ENCODE results near the gene PRKAG2.
"Not testable (repeated sequence)": the region's sequence is repeated elsewhere in the genome, so short reads cannot be mapped to it uniquely, and the experiment has no call there.

PRKAG2 gene

GRCh38 chr7:151556592-151556991, 320.3 kb downstream of the PRKAG2 start:
- no peak for DNase-seq (ENCODE audit: low read depth in 2 of 2)

- DNase-seq (ENCODE audit: low read depth in 2 of 2): no peak
Observed at GRCh38 chr7:151553356-151553755, 323.6 kb downstream of the PRKAG2 start.

- no peak for DNase-seq (ENCODE audit: low read depth in 2 of 2)
Observed at GRCh38 chr7:151552352-151553028, 324.4 kb downstream of the PRKAG2 start.

GRCh38 chr7:151551820-151552219, 325.1 kb downstream of the PRKAG2 start:
- DNase-seq (ENCODE audit: low read depth in 2 of 2): no peak

- DNase-seq (ENCODE audit: low read depth in 2 of 2): no peak
Observed at GRCh38 chr7:151550656-151551286, 326.1 kb downstream of the PRKAG2 start.

- DNase-seq (ENCODE audit: low read depth in 2 of 2): no peak
Observed at GRCh38 chr7:151549644-151550043, 327.3 kb downstream of the PRKAG2 start.

GRCh38 chr7:151549083-151549482, 327.8 kb downstream of the PRKAG2 start:
- no peak for DNase-seq (ENCODE audit: low read depth in 2 of 2)

GRCh38 chr7:151544183-151544582, 332.7 kb downstream of the PRKAG2 start:
- DNase-seq (ENCODE audit: low read depth in 2 of 2): no peak

GRCh38 chr7:151542606-151543130, 334.2 kb downstream of the PRKAG2 start:
- no peak for DNase-seq (ENCODE audit: low read depth in 2 of 2)

GRCh38 chr7:151541709-151542499, 335.0 kb downstream of the PRKAG2 start:
- no peak for DNase-seq (ENCODE audit: low read depth in 2 of 2)

GRCh38 chr7:151540146-151540545, 336.8 kb downstream of the PRKAG2 start:
- DNase-seq (ENCODE audit: low read depth in 2 of 2): no peak

GRCh38 chr7:151539088-151539671, 337.7 kb downstream of the PRKAG2 start:
- no peak for DNase-seq (ENCODE audit: low read depth in 2 of 2)

GRCh38 chr7:151537818-151538561, 338.9 kb downstream of the PRKAG2 start:
- no peak for DNase-seq (ENCODE audit: low read depth in 2 of 2)

- DNase-seq (ENCODE audit: low read depth in 2 of 2): not testable (repeated sequence)
Observed at GRCh38 chr7:151536178-151536577, 340.7 kb downstream of the PRKAG2 start.

GRCh38 chr7:151529842-151530241, 347.1 kb downstream of the PRKAG2 start:
- DNase-seq (ENCODE audit: low read depth in 2 of 2): no peak

GRCh38 chr7:151524845-151525244, 352.1 kb downstream of the PRKAG2 start:
- DNase-seq (ENCODE audit: low read depth in 2 of 2): no peak

- DNase-seq (ENCODE audit: low read depth in 2 of 2): no peak
Observed at GRCh38 chr7:151524331-151524730, 352.6 kb downstream of the PRKAG2 start.

GRCh38 chr7:151520419-151521261, 356.3 kb downstream of the PRKAG2 start:
- DNase-seq (ENCODE audit: low read depth in 2 of 2): no peak

GRCh38 chr7:151519765-151520418, 357.0 kb downstream of the PRKAG2 start, which contains the start of gene RHEB:
TSS of gene RHEB (minus strand) at chr7:151519895. CDS start at chr7:151519511, 384 bp downstream.
- DNase-seq (ENCODE audit: low read depth in 2 of 2): peak; percentile 95 to 97
